ENCODE data around the gene EHMT1.

DNA sequence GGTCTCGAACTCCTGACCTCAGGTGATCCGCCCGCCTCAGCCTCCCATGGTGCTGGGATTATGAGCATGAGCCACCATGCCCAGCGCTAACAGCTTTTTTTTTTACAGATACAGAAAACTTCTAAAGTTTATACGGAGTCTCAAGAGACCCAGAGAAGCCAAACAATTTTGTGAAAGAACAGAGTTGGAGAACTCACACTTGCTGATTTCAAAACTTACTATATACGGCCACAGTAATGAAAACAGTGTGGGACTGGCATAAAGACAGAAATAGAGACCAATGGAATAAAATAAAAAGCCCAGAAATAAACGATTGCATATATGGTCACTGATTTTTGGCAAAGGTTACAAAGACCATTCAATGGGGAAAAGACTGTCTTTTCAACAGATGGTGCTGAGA lies 173.1 kb downstream of the EHMT1 start:
- TF ChIP-seq, protein P1, sequence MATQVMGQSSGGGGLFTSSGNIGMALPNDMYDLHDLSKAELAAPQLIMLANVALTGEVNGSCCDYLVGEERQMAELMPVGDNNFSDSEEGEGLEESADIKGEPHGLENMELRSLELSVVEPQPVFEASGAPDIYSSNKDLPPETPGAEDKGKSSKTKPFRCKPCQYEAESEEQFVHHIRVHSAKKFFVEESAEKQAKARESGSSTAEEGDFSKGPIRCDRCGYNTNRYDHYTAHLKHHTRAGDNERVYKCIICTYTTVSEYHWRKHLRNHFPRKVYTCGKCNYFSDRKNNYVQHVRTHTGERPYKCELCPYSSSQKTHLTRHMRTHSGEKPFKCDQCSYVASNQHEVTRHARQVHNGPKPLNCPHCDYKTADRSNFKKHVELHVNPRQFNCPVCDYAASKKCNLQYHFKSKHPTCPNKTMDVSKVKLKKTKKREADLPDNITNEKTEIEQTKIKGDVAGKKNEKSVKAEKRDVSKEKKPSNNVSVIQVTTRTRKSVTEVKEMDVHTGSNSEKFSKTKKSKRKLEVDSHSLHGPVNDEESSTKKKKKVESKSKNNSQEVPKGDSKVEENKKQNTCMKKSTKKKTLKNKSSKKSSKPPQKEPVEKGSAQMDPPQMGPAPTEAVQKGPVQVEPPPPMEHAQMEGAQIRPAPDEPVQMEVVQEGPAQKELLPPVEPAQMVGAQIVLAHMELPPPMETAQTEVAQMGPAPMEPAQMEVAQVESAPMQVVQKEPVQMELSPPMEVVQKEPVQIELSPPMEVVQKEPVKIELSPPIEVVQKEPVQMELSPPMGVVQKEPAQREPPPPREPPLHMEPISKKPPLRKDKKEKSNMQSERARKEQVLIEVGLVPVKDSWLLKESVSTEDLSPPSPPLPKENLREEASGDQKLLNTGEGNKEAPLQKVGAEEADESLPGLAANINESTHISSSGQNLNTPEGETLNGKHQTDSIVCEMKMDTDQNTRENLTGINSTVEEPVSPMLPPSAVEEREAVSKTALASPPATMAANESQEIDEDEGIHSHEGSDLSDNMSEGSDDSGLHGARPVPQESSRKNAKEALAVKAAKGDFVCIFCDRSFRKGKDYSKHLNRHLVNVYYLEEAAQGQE (IDR thresholded peaks at IDR 0.05; ENCODE audit: insufficient read depth in 1 of 2, low read depth in 2 of 2, low read length in 1 of 2), result no peak
- TF ChIP-seq, protein P2, sequence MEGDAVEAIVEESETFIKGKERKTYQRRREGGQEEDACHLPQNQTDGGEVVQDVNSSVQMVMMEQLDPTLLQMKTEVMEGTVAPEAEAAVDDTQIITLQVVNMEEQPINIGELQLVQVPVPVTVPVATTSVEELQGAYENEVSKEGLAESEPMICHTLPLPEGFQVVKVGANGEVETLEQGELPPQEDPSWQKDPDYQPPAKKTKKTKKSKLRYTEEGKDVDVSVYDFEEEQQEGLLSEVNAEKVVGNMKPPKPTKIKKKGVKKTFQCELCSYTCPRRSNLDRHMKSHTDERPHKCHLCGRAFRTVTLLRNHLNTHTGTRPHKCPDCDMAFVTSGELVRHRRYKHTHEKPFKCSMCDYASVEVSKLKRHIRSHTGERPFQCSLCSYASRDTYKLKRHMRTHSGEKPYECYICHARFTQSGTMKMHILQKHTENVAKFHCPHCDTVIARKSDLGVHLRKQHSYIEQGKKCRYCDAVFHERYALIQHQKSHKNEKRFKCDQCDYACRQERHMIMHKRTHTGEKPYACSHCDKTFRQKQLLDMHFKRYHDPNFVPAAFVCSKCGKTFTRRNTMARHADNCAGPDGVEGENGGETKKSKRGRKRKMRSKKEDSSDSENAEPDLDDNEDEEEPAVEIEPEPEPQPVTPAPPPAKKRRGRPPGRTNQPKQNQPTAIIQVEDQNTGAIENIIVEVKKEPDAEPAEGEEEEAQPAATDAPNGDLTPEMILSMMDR (IDR thresholded peaks at IDR 0.05), result no peak

Measured in Panc1 (cell line).